Liver (tissue), 3 donors: Measurements from ENCODE around the gene STIM1.

Experiments
- ATF3 ChIP-seq: IDR thresholded peaks from 2 replicates; pipeline ENCODE4 v1.6.1; 2016; ENCODE audit warnings: antibody characterized with exemption
- CTCF ChIP-seq: fragments of 150-350 bp; IDR thresholded peaks from 2 replicates; pipeline ENCODE4 v1.5.1; 2017; ENCODE audit warnings: improper control_type of control experiment, low read depth, low read length; ENCODE audit not compliant: missing input control
- MAX ChIP-seq: IDR thresholded peaks from 2 replicates; pipeline ENCODE4 v1.6.1; 2016; ENCODE audit warnings: antibody characterized with exemption
- RAD21 ChIP-seq, 2 donors: IDR thresholded peaks; 2 replicates each; pipeline ENCODE4 v1.6.1; 2016; ENCODE audit warnings: antibody characterized with exemption in 2 of 2, mild to moderate bottlenecking in 2 of 2
- REST ChIP-seq: IDR thresholded peaks from 2 replicates; pipeline ENCODE4 v1.6.1; 2016; ENCODE audit warnings: antibody characterized with exemption, mild to moderate bottlenecking
- SP1 ChIP-seq: IDR thresholded peaks from 2 replicates; pipeline ENCODE4 v1.6.1; 2018; ENCODE audit warnings: antibody characterized with exemption, mild to moderate bottlenecking
- donor health status: healthy.
- donor health status: healthy.

- TF ChIP-seq CTCF, result no peak
- no peak for TF ChIP-seq SP1
- TF ChIP-seq MAX, result no peak
- TF ChIP-seq ATF3, result no peak
- no peak for TF ChIP-seq RAD21 (IDR thresholded peaks at IDR 0.05)
- TF ChIP-seq REST, result no peak
Measured at GRCh38 chr11:3903207-3903896, 47.9 kb downstream of the STIM1 start.
